ENCODE measurements around the gene SLC30A9. TPM values are rescaled to one million over a fixed set of nuclear protein-coding genes. Genes with fewer than 3 reads are reported as not detected.

The SLC30A9 gene
- total RNA-seq, 1 experiment from 2014 or later: 55.8 TPM

GRCh38 chr4:41999321-41999720 lies 9.0 kb downstream of the SLC30A9 start:
- no TSS peak for BruUV-seq (replicated peaks)
- Histone ChIP-seq H3K27me3 (replicated peaks; ENCODE audit: insufficient read depth, low read depth, low read length, poor library complexity) (no peaks in the 10 kb centered on the region), H3K9me3 (ENCODE audit: low read depth, low read length, poor library complexity, severe bottlenecking) (no peaks in the 10 kb centered on the region), H3K27ac (ENCODE audit: low read depth, low read length, poor library complexity, severe bottlenecking) (no peak overlapping the region), H3K36me3 (ENCODE audit: insufficient read depth, low read length, poor library complexity, severe bottlenecking) (no peaks in the 10 kb centered on the region), H3K4me3 (ENCODE audit: low read depth, low read length, poor library complexity, severe bottlenecking) (no peak overlapping the region), H3K4me1 (ENCODE audit: insufficient read depth, low read length, poor library complexity, severe bottlenecking) (no peaks in the 10 kb centered on the region)
- TF ChIP-seq, protein P1, sequence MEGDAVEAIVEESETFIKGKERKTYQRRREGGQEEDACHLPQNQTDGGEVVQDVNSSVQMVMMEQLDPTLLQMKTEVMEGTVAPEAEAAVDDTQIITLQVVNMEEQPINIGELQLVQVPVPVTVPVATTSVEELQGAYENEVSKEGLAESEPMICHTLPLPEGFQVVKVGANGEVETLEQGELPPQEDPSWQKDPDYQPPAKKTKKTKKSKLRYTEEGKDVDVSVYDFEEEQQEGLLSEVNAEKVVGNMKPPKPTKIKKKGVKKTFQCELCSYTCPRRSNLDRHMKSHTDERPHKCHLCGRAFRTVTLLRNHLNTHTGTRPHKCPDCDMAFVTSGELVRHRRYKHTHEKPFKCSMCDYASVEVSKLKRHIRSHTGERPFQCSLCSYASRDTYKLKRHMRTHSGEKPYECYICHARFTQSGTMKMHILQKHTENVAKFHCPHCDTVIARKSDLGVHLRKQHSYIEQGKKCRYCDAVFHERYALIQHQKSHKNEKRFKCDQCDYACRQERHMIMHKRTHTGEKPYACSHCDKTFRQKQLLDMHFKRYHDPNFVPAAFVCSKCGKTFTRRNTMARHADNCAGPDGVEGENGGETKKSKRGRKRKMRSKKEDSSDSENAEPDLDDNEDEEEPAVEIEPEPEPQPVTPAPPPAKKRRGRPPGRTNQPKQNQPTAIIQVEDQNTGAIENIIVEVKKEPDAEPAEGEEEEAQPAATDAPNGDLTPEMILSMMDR (conservative IDR thresholded peaks at IDR 0.05; ENCODE audit: low read depth, low read length): no peak
- no peak for TF ChIP-seq EZH2 (IDR thresholded peaks at IDR 0.05; ENCODE audit: borderline replicate concordance, low read depth, low read length, poor library complexity, severe bottlenecking)
- no peak for DNase-seq (ENCODE audit: low spot score)
- ChIA-PET POLR2A (ENCODE audit: low non-redundant PET) (no interaction called here), CTCF (no interaction called here)
- intact Hi-C loops (cut with micrococcal nuclease; ENCODE audit: unreplicated experiment): no loop called here

- H3K36me3 ChIP-seq (ENCODE audit: insufficient read depth, low read length, poor library complexity, severe bottlenecking): no peaks in the 10 kb centered on the region
- no peaks in the 10 kb centered on the region for H3K4me1 ChIP-seq (ENCODE audit: insufficient read depth, low read length, poor library complexity, severe bottlenecking)
- no peak overlapping the region for H3K27ac ChIP-seq (ENCODE audit: low read depth, low read length, poor library complexity, severe bottlenecking)
- CTCF ChIA-PET: no interaction called here
- intact Hi-C loops (cut with micrococcal nuclease; ENCODE audit: unreplicated experiment): no loop called here
- H3K9me3 ChIP-seq (ENCODE audit: low read depth, low read length, poor library complexity, severe bottlenecking): no peaks in the 10 kb centered on the region
- POLR2A ChIA-PET (ENCODE audit: low non-redundant PET): no interaction called here
- TF ChIP-seq EZH2 (IDR thresholded peaks at IDR 0.05; ENCODE audit: borderline replicate concordance, low read depth, low read length, poor library complexity, severe bottlenecking): no peak
- TF ChIP-seq, protein P1 (conservative IDR thresholded peaks at IDR 0.05; ENCODE audit: low read depth, low read length): no peak
- no peak overlapping the region for H3K4me3 ChIP-seq (ENCODE audit: low read depth, low read length, poor library complexity, severe bottlenecking)
- DNase-seq (ENCODE audit: low spot score): no peak
- no peaks in the 10 kb centered on the region for H3K27me3 ChIP-seq (replicated peaks; ENCODE audit: insufficient read depth, low read depth, low read length, poor library complexity)
- BruUV-seq (replicated peaks): no TSS peak
Observed at GRCh38 chr4:42008011-42008786, 17.9 kb downstream of the SLC30A9 start.

GRCh38 chr4:42015438-42015837 lies 25.1 kb downstream of the SLC30A9 start:
- Histone ChIP-seq H3K9me3 (ENCODE audit: low read depth, low read length, poor library complexity, severe bottlenecking) (no peaks in the 10 kb centered on the region), H3K4me3 (ENCODE audit: low read depth, low read length, poor library complexity, severe bottlenecking) (no peak overlapping the region), H3K4me1 (ENCODE audit: insufficient read depth, low read length, poor library complexity, severe bottlenecking) (no peaks in the 10 kb centered on the region), H3K27ac (ENCODE audit: low read depth, low read length, poor library complexity, severe bottlenecking) (no peak overlapping the region), H3K36me3 (ENCODE audit: insufficient read depth, low read length, poor library complexity, severe bottlenecking) (peaks cover 5% of the 10 kb centered on the region), H3K27me3 (replicated peaks; ENCODE audit: insufficient read depth, low read depth, low read length, poor library complexity) (no peaks in the 10 kb centered on the region)
- BruUV-seq (replicated peaks): no TSS peak
- TF ChIP-seq, protein P1 (conservative IDR thresholded peaks at IDR 0.05; ENCODE audit: low read depth, low read length): no peak
- no peak for TF ChIP-seq EZH2 (IDR thresholded peaks at IDR 0.05; ENCODE audit: borderline replicate concordance, low read depth, low read length, poor library complexity, severe bottlenecking)
- intact Hi-C loops (cut with micrococcal nuclease; ENCODE audit: unreplicated experiment): no loop called here
- no peak for DNase-seq (ENCODE audit: low spot score)
- POLR2A ChIA-PET (ENCODE audit: low non-redundant PET): no interaction called here
- CTCF ChIA-PET: no interaction called here
